Glutamatergic neuron (in vitro differentiated cells): Measurements from ENCODE around the gene GAB3. TPM values are rescaled to one million over a fixed set of nuclear protein-coding genes. Genes with fewer than 3 reads are reported as not detected.
"Not testable (repeated sequence)": the region's sequence is repeated elsewhere in the genome, so short reads cannot be mapped to it uniquely, and the experiment has no call there.

Source experiments
- DNase-seq: peaks from one replicate; pipeline ENCODE4 v3.0.0; 2022
- H3K27ac Mint-ChIP-seq: one replicate; pipeline ENCODE4 v1.8.0; 2020; ENCODE audit warnings: mild to moderate bottlenecking, mixed read lengths, inconsistent platforms; ENCODE audit not compliant: unreplicated experiment
- H3K27me3 Mint-ChIP-seq: one replicate; pipeline ENCODE4 v1.8.0; 2020; ENCODE audit warnings: mild to moderate bottlenecking, moderate library complexity, mixed read lengths, inconsistent platforms; ENCODE audit not compliant: unreplicated experiment
- H3K36me3 Mint-ChIP-seq: one replicate; pipeline ENCODE4 v1.8.0; 2020; ENCODE audit warnings: mild to moderate bottlenecking, mixed read lengths, inconsistent platforms; ENCODE audit not compliant: unreplicated experiment
- H3K4me1 Mint-ChIP-seq: one replicate; pipeline ENCODE4 v1.8.0; 2020; ENCODE audit warnings: mild to moderate bottlenecking, low read depth, mixed read lengths, inconsistent platforms; ENCODE audit not compliant: unreplicated experiment
- H3K4me3 Mint-ChIP-seq: one replicate; pipeline ENCODE4 v1.8.0; 2020; ENCODE audit warnings: mild to moderate bottlenecking, mixed read lengths, inconsistent platforms; ENCODE audit not compliant: unreplicated experiment
- H3K9me3 Mint-ChIP-seq: one replicate; pipeline ENCODE4 v1.8.0; 2020; ENCODE audit warnings: mild to moderate bottlenecking, moderate library complexity, mixed read lengths, inconsistent platforms; ENCODE audit not compliant: unreplicated experiment
- total RNA-seq: library from RNA; stranded (reverse); fragmentation: NEBNext Ultra II Directional; extraction: Animal tissue kit (Norgen Biotek cat#: 25700); gene quantifications from one replicate; pipeline ENCODE4 v1.2.1, GENCODE V29; 2021; ENCODE audit not compliant: unreplicated experiment

Gene GAB3
- total RNA-seq, 1 donor from 2014 or later: 9.6 TPM

DNA sequence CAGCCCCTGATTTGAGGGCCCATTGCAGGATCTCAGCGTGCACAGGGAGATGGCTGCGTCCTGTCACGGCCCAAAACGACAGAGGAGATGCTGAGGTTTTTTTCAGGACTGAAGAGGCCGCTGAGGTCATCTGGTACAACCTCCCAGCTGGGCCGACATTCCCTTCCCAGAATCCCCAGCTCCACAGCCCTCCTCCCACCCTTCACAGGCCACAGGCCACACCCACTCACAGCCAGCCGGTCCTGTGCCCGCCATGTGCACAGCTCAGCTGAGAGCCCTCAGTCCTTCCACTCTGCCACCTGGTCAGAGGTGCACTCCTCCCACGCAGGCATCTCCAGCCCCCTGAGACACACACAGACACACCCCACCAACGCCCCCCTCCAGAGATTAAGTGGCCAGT is 109.1 kb downstream of the GAB3 start:
- H3K4me3 Mint-ChIP-seq, DNase-seq: not testable (repeated sequence)

DNA sequence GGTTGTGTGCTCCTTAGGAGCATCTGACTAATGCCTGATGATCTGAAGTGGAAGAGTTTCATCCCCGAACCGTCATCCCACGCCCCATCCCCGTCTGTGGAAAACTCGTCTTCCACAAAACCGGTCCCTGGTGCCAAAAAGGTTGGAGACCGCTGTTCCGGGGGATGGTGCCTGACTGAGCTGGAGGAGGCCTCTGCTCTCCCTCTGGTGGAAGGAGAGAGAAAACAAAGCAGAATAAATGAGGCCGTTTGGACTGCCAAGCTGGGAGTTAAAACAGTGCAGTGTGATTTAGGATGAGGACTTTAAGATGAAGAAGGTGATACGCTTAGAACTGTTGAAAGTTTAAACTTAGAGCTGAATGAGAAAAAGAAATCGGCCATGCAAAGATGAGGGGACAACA is 117.2 kb downstream of the GAB3 start:
- H3K27ac Mint-ChIP-seq, DNase-seq, H3K4me3 Mint-ChIP-seq, H3K4me1 Mint-ChIP-seq, H3K27me3 Mint-ChIP-seq, H3K9me3 Mint-ChIP-seq, H3K36me3 Mint-ChIP-seq: not testable (repeated sequence)

More for the DNA sequence above, 109.1 kb downstream of the GAB3 start:
- not testable (repeated sequence) for H3K36me3 Mint-ChIP-seq, H3K9me3 Mint-ChIP-seq, H3K27ac Mint-ChIP-seq, H3K27me3 Mint-ChIP-seq, H3K4me1 Mint-ChIP-seq

DNA sequence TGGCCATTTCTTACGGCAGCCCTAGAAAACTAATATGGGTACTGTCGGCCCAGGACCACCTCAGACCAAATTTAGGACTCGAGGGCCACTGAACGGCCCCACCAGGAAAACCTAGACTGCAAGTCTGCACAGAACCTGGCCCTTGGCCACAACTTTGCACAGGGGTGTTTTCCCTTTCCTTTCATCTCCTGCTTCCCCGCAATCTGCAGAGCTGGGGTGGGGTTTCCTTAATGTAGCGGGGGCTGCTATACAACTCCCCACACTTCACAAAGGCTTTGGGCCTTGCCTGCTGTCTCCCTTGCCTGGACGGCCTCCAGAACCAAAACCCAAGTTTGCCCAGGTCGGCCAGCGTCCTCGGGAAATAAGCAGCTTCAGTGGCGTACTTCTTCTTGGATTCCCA is 119.9 kb downstream of the GAB3 start:
- not testable (repeated sequence) for H3K4me1 Mint-ChIP-seq, DNase-seq, H3K36me3 Mint-ChIP-seq

DNA sequence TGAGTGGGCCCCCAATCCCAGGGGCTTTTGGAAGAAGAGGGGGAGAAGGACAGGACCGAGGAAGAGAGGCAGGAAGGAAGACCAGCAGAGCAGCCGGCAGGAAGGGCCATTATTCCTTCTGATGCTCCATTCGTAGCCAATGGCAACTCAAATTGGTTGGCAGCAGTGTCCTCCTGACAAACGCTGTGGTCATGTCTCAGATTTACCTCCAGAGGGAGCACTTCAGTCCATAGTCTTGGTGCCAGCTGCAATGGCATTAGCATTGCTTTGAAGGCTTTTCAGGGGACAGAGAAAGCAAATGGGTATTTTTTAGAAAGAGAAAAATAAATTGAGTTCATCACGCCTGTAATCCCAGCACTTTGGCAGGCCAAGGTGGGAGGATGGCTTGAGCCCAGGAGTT is 121.9 kb downstream of the GAB3 start:
- not testable (repeated sequence) for H3K27me3 Mint-ChIP-seq, DNase-seq, H3K36me3 Mint-ChIP-seq, H3K9me3 Mint-ChIP-seq, H3K4me3 Mint-ChIP-seq, H3K27ac Mint-ChIP-seq, H3K4me1 Mint-ChIP-seq

More for the DNA sequence above, 119.9 kb downstream of the GAB3 start:
- H3K9me3 Mint-ChIP-seq, H3K27me3 Mint-ChIP-seq, H3K27ac Mint-ChIP-seq, H3K4me3 Mint-ChIP-seq: not testable (repeated sequence)

Other genes starting within 250 kb of the GAB3 start
- 32.0 TPM for gene FAM3A, start 234.8 kb downstream of the GAB3 start, total RNA-seq
- 122 TPM for gene G6PD, start 204.2 kb downstream of the GAB3 start, total RNA-seq
- 27.6 TPM for gene IKBKG, start 203.5 kb downstream of the GAB3 start, total RNA-seq
- gene CTAG1A, start 165.9 kb downstream of the GAB3 start, total RNA-seq: not detected
- not detected for gene CTAG1B, start 131.8 kb downstream of the GAB3 start, total RNA-seq
- gene CTAG2, start 97.5 kb downstream of the GAB3 start, total RNA-seq: not detected
- gene DKC1, start 11.8 kb upstream of the GAB3 start, total RNA-seq: 46.8 TPM
- 12.7 TPM for gene MPP1, start 54.4 kb upstream of the GAB3 start, total RNA-seq
- not detected for gene SMIM9, start 83.6 kb upstream of the GAB3 start, total RNA-seq
- gene F8A1, start 135.3 kb upstream of the GAB3 start, total RNA-seq: 18.3 TPM